ACHN (cell line): ENCODE results near the gene PRR29.
"Not testable (repeated sequence)": the region's sequence is repeated elsewhere in the genome, so short reads cannot be mapped to it uniquely, and the experiment has no call there.

ENCODE experiments used
- DNase-seq: peaks from one replicate; pipeline ENCODE4 v3.0.0-alpha.2; 2015
- in situ Hi-C: cut with HindIII; loops from 2 replicates; pipeline ENCODE4 v1.10.0; 2017; ENCODE audit warnings: low sequenced_read_pairs, low pct_ligation_motif_present, low pct_unique_long_range_greater_than_20kb

PRR29 gene

DNA sequence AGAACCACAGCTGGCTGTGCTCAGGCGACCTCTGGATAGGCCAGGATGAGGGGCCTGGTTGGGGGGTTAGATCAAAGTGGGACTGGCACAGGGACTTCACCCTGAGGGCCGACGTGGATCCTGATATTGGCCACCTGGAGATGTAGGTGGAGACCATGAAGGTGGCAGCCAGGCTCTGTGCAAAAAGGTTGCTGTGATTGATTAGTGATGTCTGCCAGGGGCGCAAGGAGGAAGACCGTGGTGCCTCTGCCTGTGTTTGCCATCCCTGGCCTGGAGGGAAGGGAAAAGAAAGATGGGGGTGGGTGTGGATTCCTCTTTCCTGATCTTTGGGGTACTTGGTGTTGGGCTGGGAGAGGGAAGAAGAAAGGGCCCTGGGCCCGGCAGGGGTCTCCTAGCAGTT lies 24.9 kb upstream of the PRR29 start:
- no peak for DNase-seq
- in situ Hi-C loops, result no loop called here

DNA sequence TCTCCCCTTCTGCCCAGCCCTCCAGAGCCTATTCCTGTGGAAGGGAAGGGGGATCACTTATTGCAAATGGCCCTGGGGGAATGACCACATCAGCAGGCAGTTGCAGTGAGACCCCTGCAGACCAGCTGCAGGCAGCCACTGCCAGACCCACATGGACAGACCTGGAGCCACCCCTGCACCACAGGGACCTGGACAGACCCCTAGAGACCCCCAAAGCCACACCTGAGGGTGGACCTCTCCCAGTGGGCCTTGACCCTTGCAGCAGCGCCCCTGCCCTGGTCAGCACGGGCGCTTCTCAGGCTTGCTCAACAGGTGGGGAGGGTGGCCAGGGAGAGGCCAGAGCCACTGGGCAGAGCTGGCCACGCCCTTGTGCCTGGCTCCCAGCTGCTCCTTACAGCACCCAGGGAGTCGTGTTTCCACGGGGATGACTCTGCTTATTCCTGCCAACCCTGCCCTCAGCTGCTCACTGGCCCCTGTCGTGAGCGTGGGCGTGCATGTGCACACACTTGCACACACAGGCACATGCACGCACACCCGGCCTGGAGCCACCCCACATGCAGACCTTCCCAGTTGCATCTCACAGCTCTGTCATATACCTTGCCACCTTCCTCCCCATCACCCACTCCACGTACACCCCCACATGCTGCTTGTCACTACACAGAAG lies 24.1 kb upstream of the PRR29 start:
- DNase-seq, result peak; percentile 43

DNA sequence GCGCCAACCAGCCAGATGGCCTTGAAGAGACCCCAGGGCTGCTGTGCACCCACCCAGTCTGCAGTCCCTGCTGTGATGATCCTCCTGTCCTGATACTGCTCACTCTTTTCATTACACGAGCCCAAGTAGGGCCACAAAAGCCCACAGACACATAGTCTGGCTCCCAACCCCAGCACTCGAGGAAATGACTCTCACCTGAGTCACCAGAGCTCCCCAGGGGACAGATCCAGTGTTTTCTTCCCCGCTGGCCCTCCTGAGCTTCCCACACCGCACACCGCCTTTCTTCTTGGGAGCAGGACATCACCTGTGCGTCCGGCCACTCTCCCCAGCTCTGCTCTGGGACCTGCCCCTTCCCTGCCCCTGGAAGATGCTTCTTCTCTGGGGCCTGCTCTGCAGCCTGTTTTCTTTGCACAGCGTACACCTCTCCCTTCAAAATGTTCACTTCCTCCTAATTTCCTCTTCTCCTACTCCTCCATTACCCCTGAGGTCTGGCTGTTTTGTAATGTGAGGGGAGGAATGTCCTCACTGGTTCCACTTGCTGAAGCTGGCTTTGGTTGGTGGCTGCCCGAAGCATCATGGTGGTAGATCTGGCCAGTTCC lies 23.5 kb upstream of the PRR29 start:
- peak; percentile 66 for DNase-seq

More for the DNA sequence above, 24.1 kb upstream of the PRR29 start:
- in situ Hi-C loops, result no loop called here

DNA sequence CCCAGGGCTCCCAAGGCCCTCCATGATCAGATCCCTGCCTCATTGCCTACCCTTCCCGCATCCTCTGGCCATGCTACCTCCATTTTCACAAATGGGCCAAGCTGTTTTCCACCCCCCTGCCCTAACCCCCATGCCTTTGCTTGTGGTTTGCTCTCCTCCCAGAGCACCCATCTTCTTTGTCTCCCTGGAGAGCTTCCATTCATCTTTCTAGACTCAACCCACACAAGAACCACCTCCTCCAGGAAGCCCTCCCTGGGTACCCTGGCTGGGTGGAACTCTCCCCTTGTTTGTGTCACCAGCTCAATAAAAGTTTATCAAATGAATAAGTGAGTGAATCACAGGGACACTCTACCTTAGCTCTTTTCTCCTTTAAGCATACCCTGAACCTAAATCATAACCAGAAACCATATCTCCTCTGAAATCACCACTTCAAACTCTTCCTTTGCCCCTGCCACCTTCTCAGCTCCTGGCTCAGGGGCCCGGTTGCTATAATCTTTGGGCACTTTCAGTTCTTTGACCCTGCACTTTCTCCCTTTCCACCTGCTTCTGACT lies 22.5 kb upstream of the PRR29 start:
- no peak for DNase-seq
- in situ Hi-C loops, result no loop called here

More for the DNA sequence above, 23.5 kb upstream of the PRR29 start:
- in situ Hi-C loops, result no loop called here

DNA sequence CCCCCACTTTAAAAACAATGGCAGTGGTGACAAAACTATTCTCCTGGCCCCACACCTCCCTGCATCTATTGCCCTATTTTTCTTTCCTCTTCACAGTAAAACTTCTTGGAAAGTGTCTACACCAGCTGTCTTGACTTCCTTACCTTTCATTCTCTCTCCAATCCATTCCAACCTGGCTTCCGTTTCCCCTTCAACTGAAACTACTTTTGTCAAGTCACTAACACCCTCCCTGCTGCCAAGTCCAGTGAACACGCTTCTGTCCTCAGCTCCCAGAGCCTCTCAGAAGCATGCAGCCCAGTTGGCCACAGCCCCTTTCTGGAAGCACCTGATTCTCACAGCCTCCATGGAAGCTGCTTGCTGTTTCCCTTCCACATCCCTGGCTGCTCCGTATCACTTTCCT lies 21.4 kb upstream of the PRR29 start:
- in situ Hi-C loops, result no loop called here
- no peak for DNase-seq

DNA sequence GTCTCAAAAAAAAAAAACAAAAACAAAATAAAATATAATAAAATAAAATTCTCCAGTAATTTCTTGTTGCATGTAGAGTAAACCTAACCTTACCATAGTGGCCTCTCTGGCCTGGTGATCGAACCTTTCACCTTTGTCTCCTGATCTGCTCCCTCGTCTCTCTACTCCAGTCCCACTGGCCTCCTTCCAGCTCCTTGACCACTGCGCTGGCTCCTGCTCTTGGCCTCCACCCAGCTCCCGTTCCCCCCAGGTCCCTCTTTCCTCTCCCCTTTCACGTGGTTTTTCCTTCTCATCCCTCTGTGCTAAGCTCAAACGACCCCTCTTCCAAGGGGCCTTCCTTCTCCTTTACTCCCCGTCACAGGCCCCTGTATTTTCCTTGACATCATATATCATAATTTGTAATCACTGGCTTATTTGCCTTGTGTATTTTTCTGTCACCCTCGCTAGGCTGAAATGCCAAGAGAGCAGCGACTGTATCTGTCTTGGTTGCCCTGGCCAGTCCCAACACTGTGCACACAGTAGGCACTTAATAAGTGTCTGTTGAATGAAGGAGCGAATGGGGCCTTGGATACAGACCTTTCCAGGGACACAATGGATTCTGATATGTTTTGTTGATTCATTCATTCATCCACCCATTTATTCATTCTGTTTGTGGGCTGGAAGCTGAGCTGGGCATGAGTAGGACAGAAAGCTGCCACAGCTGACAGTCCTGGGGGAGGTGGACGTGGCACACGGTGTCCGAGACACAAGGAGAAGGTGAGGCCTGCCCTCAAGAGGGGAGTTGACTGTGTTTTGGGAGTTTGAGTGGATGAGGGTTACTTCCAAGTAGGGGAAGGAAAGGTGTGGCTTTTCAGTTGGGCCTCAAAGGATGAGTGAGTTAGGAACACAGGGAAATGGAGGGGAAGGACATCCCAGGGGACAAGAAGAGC lies 19.6 kb upstream of the PRR29 start:
- DNase-seq, result no peak
- in situ Hi-C loops, result no loop called here

GRCh38 chr17:63982641-63983040 lies 15.5 kb upstream of the PRR29 start:
- DNase-seq, in situ Hi-C loops: not testable (repeated sequence)

DNA sequence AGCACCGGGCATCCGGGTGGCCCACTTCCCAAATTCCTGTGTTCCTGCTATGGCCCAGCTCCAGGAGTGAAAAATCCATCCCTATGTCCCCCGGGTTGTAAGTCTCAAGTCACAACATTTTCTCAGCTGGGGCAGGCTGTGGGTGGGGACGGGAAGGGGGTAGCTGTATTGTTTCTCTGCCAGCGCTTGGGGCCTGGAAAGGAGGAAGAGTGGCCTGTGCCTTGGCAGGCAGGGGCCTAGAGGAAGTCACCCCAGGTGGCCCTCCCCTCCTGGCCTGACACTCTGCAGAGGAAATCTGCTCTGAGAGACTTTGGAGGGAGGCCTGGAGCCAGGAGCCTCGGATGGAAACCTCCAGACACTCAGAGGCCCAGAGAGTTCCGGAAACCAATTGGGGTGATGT lies 14.8 kb upstream of the PRR29 start:
- in situ Hi-C loops, result no loop called here
- DNase-seq, result no peak

- DNase-seq, result no peak
- in situ Hi-C loops, result no loop called here
Measured at GRCh38 chr17:63984236-63984635, 13.9 kb upstream of the PRR29 start.

DNA sequence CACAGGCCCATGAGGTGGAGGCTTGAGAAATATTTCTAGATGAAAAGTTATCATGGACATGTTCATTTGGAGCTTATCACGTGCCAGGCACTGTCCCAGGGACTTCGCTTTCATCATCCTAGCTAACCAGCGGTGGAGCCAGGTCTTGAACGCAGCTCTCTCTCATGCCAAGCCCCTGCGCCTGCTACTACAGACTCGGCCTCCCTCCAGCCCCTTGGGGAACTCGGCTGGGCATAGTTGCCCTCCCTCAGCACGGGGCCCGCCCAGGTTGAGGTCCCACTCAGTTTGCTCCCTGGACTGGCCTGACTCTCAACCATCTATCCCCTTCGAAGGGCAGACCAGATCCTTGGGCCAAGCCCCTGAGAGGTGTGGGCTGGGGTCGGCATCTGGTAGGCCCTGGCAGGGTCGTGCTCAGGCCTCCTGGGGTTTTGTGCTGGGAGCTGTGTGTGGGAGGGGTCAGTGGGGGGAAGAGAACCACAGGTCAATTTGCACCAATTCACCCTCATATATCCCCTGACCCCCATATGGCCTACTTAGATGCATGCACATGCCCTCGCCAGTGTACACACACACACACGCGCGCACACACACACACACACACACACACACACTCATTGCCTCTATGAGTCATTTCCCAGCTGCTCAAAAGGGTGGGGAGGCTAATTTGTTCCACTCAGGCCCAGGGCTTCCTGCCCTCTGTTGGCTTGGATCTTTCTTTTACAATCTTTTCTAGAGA lies 13.3 kb upstream of the PRR29 start:
- DNase-seq, result peak; percentile 54
- in situ Hi-C loops, result no loop called here

DNA sequence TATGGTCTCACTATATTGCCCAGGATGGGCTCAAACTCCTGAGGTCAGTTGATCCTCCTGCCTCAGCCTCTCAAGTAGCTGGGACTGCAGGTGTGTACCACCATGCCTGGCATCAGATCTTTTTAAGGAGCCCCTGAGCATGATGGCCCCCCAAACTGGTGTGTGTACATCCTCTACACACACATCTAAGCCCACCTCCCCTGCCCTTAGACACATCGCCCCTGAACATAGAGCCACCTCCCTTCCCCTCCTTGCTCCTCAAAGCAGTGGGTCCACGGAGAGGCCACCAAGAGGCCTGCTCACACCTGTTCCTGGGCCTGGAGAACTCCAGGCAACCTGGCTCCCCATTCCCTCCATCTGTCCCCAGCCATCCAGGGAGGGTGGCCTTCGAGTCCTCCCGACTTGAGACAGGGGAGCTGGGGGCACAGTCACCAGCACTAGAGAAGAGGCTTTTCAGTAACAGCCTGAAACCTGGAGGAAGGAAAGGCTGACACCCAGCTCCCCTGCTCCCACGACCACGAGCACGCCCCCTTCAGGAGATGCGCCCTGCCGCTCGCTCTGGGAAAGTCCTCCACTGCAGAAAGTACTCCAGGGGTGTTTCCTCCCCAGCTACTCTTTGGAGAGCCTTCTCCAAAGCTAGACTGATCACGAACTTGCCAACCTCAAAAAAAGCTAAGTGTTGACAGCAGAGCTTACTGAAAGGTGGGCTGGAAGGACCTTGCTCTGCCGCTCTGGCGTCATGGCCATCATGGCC lies 12.6 kb upstream of the PRR29 start:
- in situ Hi-C loops, result no loop called here
- DNase-seq, result no peak

GRCh38 chr17:63986821-63987220 lies 11.3 kb upstream of the PRR29 start:
- in situ Hi-C loops, result no loop called here
- no peak for DNase-seq

- in situ Hi-C loops, result no loop called here
- DNase-seq, result no peak
Measured at GRCh38 chr17:63987221-63988126, 10.7 kb upstream of the PRR29 start.

DNA sequence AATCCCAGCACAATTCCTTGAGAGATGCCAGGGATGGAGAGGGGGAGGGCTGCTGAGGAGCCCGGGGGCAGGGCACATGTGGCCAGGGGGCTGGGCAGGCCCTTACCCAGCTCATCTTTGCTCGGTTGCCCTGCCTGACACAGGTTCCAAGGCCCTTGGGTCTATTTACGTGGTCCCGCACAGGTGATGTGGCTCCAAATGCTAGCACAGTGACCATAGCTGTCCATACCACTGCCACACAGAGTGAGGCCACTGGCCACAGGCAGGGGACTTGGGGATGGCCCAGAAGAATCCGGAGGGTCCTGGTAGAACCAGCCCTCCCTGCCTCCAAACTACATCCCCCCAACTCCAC lies 10.0 kb upstream of the PRR29 start:
- in situ Hi-C loops, result no loop called here
- DNase-seq, result no peak

- in situ Hi-C loops, result no loop called here
- DNase-seq, result no peak
Measured at GRCh38 chr17:63988741-63989621, 9.2 kb upstream of the PRR29 start.

DNA sequence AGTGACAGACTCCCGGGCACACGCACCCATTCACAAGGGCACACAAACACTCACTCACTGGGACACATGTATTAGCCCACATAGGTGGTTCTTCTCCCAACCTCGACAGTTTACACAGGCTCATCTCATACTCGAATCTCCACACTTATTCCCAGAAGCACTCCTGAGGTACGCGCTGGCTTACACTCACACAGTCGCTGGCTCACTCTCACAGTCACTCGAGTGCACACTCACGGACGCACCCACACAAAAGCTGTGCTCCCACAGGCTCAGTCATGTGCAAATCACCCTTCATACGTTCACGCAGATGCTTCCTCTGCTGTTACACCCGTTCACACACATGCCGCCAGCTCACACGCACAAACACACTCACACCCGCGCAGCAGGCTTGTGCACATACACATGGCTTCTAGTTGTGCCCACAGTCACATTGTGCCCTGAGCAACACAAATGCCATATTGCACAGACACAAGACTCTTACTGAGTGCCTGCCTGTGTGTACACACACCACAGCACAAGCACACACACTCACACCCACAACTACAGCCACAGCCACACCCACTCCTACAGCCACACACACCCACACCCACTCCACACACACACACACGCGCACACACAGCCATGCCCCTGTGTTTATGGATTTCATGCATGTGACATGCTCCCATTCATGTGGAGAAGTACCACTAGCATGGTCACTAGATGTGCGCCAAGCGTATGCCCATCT lies 8.4 kb upstream of the PRR29 start:
- in situ Hi-C loops, result no loop called here
- no peak for DNase-seq
